GM12873 (cell line): ENCODE results near the gene WT1.

Experiments
- TF ChIP-seq, protein P1 (sequence below): IDR thresholded peaks from 2 replicates; pipeline ENCODE4 v1.5.1; 2012; ENCODE audit warnings: low read depth, mild to moderate bottlenecking, moderate library complexity, low read length, control low read depth; ENCODE audit not compliant: insufficient read depth; ENCODE audit errors: missing control alignments

Gene WT1

DNA sequence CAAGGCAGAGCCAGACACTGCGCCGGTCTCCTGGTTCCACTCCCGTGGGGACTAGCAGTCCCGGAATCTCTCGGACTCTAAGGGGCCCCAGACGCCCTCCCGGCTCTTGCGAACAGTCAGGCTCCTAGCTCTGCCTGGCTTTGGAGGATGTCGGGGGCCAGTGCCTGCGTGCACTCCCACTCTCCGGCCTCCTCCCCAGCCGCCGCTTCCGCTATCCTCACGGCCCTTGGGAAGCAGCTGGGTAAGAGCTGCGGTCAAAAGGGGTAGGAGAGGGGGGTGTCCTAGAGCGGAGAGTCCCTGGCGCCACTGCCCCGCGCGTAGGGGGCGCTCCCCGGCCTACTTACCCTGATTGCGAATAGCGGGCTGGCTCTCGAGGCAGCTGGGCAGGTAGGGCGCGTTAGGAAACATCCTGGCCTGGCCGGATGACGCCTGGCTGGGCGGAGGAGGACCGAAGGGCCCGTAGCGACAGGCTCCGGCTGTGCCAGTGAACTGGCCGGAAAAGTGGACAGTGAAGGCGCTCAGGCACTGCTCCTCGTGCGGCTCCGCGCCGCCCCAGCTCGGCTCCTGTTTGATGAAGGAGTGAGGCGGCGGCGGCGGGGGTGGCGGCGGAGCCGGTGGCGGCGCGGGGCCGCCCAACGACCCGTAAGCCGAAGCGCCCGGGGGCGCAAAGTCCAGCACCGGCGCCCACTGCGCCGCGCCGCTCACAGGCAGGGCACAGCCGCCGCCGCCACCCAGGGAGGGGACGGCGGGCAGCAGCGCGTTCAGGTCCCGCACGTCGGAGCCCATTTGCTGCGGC is 785 bp downstream of the WT1 start:
- TF ChIP-seq, protein P1, sequence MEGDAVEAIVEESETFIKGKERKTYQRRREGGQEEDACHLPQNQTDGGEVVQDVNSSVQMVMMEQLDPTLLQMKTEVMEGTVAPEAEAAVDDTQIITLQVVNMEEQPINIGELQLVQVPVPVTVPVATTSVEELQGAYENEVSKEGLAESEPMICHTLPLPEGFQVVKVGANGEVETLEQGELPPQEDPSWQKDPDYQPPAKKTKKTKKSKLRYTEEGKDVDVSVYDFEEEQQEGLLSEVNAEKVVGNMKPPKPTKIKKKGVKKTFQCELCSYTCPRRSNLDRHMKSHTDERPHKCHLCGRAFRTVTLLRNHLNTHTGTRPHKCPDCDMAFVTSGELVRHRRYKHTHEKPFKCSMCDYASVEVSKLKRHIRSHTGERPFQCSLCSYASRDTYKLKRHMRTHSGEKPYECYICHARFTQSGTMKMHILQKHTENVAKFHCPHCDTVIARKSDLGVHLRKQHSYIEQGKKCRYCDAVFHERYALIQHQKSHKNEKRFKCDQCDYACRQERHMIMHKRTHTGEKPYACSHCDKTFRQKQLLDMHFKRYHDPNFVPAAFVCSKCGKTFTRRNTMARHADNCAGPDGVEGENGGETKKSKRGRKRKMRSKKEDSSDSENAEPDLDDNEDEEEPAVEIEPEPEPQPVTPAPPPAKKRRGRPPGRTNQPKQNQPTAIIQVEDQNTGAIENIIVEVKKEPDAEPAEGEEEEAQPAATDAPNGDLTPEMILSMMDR, result no peak

GRCh38 chr11:32433914-32434355 is 1.4 kb downstream of the WT1 start:
- TF ChIP-seq, protein P1, result no peak

DNA sequence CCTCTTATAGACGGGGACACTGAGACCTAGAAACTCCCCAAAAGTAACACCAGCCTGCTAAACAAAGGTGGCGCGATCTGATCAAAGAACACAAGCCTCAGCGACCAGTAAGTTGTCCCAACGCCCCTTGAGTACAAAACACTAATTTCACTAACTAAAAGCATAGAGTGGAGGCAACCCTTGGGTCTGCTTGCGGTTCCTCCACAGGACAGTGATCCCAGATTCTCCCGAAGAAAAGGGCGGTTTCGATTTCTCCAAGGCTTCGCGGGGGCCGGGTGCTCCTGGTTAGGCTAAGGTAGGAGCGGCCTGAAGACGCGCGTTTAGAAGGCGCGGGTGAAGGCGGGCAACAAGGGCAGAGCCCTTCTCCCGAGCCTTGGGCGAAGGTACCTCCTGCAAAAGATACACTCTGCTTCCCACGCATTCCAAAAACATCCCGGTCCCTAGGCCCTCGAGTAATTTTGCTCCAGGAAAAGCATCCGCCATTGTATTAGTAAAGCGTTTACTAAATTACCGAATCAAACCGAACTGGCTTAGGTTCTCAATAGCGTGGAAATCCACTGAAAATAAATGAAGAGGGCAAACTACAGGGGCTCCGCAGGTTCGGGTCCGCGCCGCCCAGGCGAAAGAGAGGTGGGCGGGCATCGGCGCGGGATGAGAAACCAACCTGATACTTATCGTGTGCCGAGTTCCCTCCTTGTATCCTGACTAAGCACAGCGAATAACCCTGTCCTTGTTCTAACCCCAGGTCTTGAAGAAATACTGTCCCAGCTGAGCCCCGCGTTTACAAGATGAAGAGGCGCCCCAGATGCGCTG is 2.0 kb downstream of the WT1 start:
- TF ChIP-seq, protein P1, result no peak

GRCh38 chr11:32432565-32432964 is 2.8 kb downstream of the WT1 start:
- TF ChIP-seq, protein P1, result no peak

DNA sequence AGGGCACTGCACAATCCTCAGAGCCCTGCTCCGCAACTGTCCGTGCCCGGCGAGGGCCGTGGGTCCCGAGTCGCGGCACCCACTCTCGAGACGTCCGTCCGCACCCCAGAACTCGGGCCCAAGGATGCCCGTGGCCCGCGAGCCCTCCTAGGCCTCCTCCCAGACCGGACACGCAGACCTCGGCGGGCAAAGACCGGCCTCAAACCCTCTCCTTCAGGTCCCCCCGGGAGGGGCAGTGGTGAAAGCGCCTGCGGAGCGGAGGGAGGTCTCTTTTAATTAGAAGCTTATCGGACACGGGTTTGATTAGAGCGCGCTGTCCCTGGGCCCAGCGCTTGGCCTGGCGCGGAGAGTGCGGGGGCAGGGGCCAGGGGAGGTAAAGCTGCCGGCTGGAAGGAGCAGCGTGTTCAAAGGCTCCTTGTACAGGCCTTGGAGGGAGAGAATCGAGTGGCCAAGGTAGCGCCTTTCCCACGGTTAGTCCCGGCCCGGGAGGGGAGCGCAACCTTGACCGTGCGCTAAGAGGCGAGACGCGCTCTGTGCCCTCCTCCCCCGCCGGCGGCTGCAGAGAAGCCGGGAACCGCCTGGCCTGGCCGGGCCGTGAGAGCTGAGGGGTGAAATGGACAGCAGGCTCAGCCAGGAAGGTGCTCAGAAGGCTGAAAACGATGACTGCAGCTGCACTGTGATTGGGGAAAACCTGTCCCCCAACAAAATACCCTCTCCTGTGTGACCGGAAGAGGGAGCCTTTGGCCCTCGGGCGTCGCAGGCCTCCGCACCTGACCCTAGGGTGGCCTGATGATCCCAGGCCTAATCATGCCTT is 4.6 kb downstream of the WT1 start:
- TF ChIP-seq, protein P1, result peak; percentile 26

DNA sequence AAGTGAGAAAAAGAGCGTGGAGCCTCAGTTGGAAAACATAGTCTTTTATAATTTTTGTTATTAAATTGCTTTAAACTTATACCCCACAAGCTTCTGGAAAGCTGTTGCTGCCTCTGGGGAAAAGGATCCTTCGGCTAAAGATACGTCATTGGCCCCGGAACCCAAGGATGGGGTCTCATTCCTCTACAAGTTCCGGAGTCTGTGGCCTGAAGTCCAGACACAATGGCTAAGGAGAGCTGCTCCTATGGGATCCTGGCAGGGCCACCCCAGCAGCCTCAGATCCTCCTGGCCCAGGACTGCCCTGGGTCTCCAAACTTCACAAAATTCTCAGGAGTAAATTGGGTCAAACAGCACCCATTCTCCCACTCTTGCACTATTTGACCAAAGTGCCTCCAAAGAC is 5.9 kb downstream of the WT1 start:
- TF ChIP-seq, protein P1, result no peak
